ENCODE measurements around the gene COPS6.

The COPS6 gene

GRCh38 chr7:100107125-100107737 lies 18.5 kb downstream of the COPS6 start:
- Histone ChIP-seq H3K56ac (ENCODE audit: low read length) (no peak overlapping the region), H3K36me3 (ENCODE audit: control insufficient read depth, insufficient read depth, low read length) (peaks cover 3% of the 10 kb centered on the region), H4K8ac (ENCODE audit: low read depth, low read length) (no peak overlapping the region), H2BK5ac (ENCODE audit: low read length) (no peak overlapping the region), H2AK5ac (ENCODE audit: low read length) (no peak overlapping the region), H3K27ac (ENCODE audit: low read depth, low read length) (no peak overlapping the region), H3K27me3 (ENCODE audit: insufficient read depth, low read length, poor library complexity) (no peaks in the 10 kb centered on the region), H3K4me3 (ENCODE audit: low read length) (no peak overlapping the region), H2BK120ac (ENCODE audit: low read depth, low read length) (no peak overlapping the region), H2BK15ac (replicated peaks; ENCODE audit: low read depth) (no peak overlapping the region), H3K4ac (ENCODE audit: low read depth, low read length) (no peak overlapping the region), H3K79me1 (ENCODE audit: low read length) (peaks cover 4% of the 10 kb centered on the region), H3K79me2 (ENCODE audit: control insufficient read depth, insufficient read depth, low read length) (peaks cover 2% of the 10 kb centered on the region), H3K9ac (ENCODE audit: low read length) (no peak overlapping the region), H3K4me1 (ENCODE audit: control insufficient read depth, low read depth, low read length) (no peaks in the 10 kb centered on the region), H3K4me2 (ENCODE audit: low read length) (no peak overlapping the region), H3K23ac (ENCODE audit: low read length) (no peak overlapping the region), H4K5ac (ENCODE audit: low read length) (no peak overlapping the region), H3K18ac (ENCODE audit: low read length) (no peak overlapping the region)
- DNase-seq: no peak
- no CpG with 5 or more reads among the region's 25 CpGs for WGBS (ENCODE audit: extremely low coverage, insufficient coverage, low lambda C conversion rate)

DNA sequence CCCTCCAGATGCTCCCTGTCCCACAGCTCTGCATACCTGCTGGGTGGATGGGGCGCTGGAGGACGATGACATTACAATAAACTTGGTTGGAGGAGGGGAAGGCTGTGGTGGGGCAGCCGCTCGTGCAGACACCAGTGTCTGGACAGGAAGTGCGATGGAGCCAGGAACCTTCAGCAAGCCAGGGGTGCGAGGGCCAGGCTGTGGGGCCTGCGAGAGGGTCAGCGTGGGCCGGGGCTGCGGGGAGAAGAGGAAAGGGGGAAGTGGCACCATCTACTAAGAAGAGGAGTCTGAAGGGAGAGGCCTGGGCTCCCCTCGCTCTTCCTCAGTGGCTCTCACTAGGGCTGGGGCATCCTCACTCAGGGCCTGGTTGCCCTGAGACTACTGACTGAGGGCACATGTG lies 19.1 kb downstream of the COPS6 start:
- no peak overlapping the region for H3K4me2 ChIP-seq (ENCODE audit: low read length)
- H2BK120ac ChIP-seq (ENCODE audit: low read depth, low read length): no peak overlapping the region
- no peaks in the 10 kb centered on the region for H3K4me1 ChIP-seq (ENCODE audit: control insufficient read depth, low read depth, low read length)
- no peak overlapping the region for H3K56ac ChIP-seq (ENCODE audit: low read length)
- H3K23ac ChIP-seq (ENCODE audit: low read length): no peak overlapping the region
- peaks cover 2% of the 10 kb centered on the region for H3K79me1 ChIP-seq (ENCODE audit: low read length)
- H2BK5ac ChIP-seq (ENCODE audit: low read length): no peak overlapping the region
- H3K27me3 ChIP-seq (ENCODE audit: insufficient read depth, low read length, poor library complexity): no peaks in the 10 kb centered on the region
- no peak overlapping the region for H3K27ac ChIP-seq (ENCODE audit: low read depth, low read length)
- H3K79me2 ChIP-seq (ENCODE audit: control insufficient read depth, insufficient read depth, low read length): no peaks in the 10 kb centered on the region
- no peak overlapping the region for H2AK5ac ChIP-seq (ENCODE audit: low read length)
- H4K8ac ChIP-seq (ENCODE audit: low read depth, low read length): no peak overlapping the region
- no peak overlapping the region for H3K18ac ChIP-seq (ENCODE audit: low read length)
- DNase-seq: no peak
- no peak overlapping the region for H3K9ac ChIP-seq (ENCODE audit: low read length)
- no peak overlapping the region for H4K5ac ChIP-seq (ENCODE audit: low read length)
- H3K36me3 ChIP-seq (ENCODE audit: control insufficient read depth, insufficient read depth, low read length): peaks cover 3% of the 10 kb centered on the region
- H3K4me3 ChIP-seq (ENCODE audit: low read length): no peak overlapping the region
- WGBS (ENCODE audit: extremely low coverage, insufficient coverage, low lambda C conversion rate): no CpG with 5 or more reads among the region's 11 CpGs
- no peak overlapping the region for H2BK15ac ChIP-seq (replicated peaks; ENCODE audit: low read depth)
- no peak overlapping the region for H3K4ac ChIP-seq (ENCODE audit: low read depth, low read length)

GRCh38 chr7:100109521-100110163 lies 20.9 kb downstream of the COPS6 start:
- no CpG with 5 or more reads among the region's 12 CpGs for WGBS (ENCODE audit: extremely low coverage, insufficient coverage, low lambda C conversion rate)
- Histone ChIP-seq H3K9ac (ENCODE audit: low read length) (no peak overlapping the region), H3K79me2 (ENCODE audit: control insufficient read depth, insufficient read depth, low read length) (no peaks in the 10 kb centered on the region)

GRCh38 chr7:100111156-100111555 lies 22.4 kb downstream of the COPS6 start:
- Histone ChIP-seq H2AK5ac (ENCODE audit: low read length) (no peak overlapping the region), H2BK5ac (ENCODE audit: low read length) (no peak overlapping the region), H2BK15ac (replicated peaks; ENCODE audit: low read depth) (no peak overlapping the region), H3K9ac (ENCODE audit: low read length) (no peak overlapping the region), H3K27me3 (ENCODE audit: insufficient read depth, low read length, poor library complexity) (no peaks in the 10 kb centered on the region), H3K79me2 (ENCODE audit: control insufficient read depth, insufficient read depth, low read length) (no peaks in the 10 kb centered on the region), H4K8ac (ENCODE audit: low read depth, low read length) (no peak overlapping the region), H3K18ac (ENCODE audit: low read length) (no peak overlapping the region), H3K4me2 (ENCODE audit: low read length) (no peak overlapping the region), H3K4me3 (ENCODE audit: low read length) (no peak overlapping the region), H4K5ac (ENCODE audit: low read length) (no peak overlapping the region), H3K36me3 (ENCODE audit: control insufficient read depth, insufficient read depth, low read length) (peaks cover 3% of the 10 kb centered on the region), H3K27ac (ENCODE audit: low read depth, low read length) (no peak overlapping the region), H3K23ac (ENCODE audit: low read length) (no peak overlapping the region), H3K4me1 (ENCODE audit: control insufficient read depth, low read depth, low read length) (no peaks in the 10 kb centered on the region), H3K79me1 (ENCODE audit: low read length) (no peaks in the 10 kb centered on the region), H3K56ac (ENCODE audit: low read length) (no peak overlapping the region), H2BK120ac (ENCODE audit: low read depth, low read length) (no peak overlapping the region), H3K4ac (ENCODE audit: low read depth, low read length) (no peak overlapping the region)
- WGBS (ENCODE audit: extremely low coverage, insufficient coverage, low lambda C conversion rate): no CpG with 5 or more reads among the region's 7 CpGs
- no peak for DNase-seq

More at GRCh38 chr7:100109521-100110163, 20.9 kb downstream of the COPS6 start:
- no peak overlapping the region for H2BK15ac ChIP-seq (replicated peaks; ENCODE audit: low read depth)
- no peak overlapping the region for H3K56ac ChIP-seq (ENCODE audit: low read length)
- no peak overlapping the region for H3K27ac ChIP-seq (ENCODE audit: low read depth, low read length)
- no peak overlapping the region for H3K18ac ChIP-seq (ENCODE audit: low read length)
- peaks cover 3% of the 10 kb centered on the region for H3K36me3 ChIP-seq (ENCODE audit: control insufficient read depth, insufficient read depth, low read length)
- no peak overlapping the region for H3K23ac ChIP-seq (ENCODE audit: low read length)
- H3K79me1 ChIP-seq (ENCODE audit: low read length): no peaks in the 10 kb centered on the region
- DNase-seq: no peak
- no peak overlapping the region for H3K4ac ChIP-seq (ENCODE audit: low read depth, low read length)
- no peak overlapping the region for H4K5ac ChIP-seq (ENCODE audit: low read length)
- H2BK5ac ChIP-seq (ENCODE audit: low read length): no peak overlapping the region
- no peak overlapping the region for H4K8ac ChIP-seq (ENCODE audit: low read depth, low read length)
- no peaks in the 10 kb centered on the region for H3K4me1 ChIP-seq (ENCODE audit: control insufficient read depth, low read depth, low read length)
- no peak overlapping the region for H2AK5ac ChIP-seq (ENCODE audit: low read length)
- H3K4me3 ChIP-seq (ENCODE audit: low read length): no peak overlapping the region
- no peak overlapping the region for H2BK120ac ChIP-seq (ENCODE audit: low read depth, low read length)
- no peak overlapping the region for H3K4me2 ChIP-seq (ENCODE audit: low read length)
- no peaks in the 10 kb centered on the region for H3K27me3 ChIP-seq (ENCODE audit: insufficient read depth, low read length, poor library complexity)

DNA sequence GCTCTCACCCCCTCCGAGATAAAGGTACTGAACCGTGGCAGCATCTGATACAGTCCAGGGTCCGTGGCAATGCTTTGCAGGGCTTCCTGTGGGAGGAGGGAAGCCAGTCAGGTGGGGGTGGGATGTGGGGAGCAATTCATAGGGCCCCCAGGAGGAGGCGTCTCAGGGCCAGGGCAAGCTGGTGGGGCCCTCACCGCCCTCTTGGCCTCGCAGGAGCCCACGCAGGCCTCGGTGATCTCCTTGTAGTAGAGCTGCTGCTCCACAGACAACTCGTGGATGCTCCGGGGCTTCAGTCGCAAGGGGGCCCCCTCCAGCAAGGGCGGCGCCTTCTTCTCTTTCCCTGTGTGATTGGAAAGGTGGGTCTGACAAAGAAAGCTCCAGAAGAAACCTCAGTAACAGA lies 23.1 kb downstream of the COPS6 start:
- Histone ChIP-seq H3K79me1 (ENCODE audit: low read length) (no peaks in the 10 kb centered on the region), H3K36me3 (ENCODE audit: control insufficient read depth, insufficient read depth, low read length) (peaks cover 1% of the 10 kb centered on the region), H3K4ac (ENCODE audit: low read depth, low read length) (no peak overlapping the region), H3K4me2 (ENCODE audit: low read length) (no peak overlapping the region), H3K9ac (ENCODE audit: low read length) (no peak overlapping the region), H2BK120ac (ENCODE audit: low read depth, low read length) (no peak overlapping the region), H3K4me3 (ENCODE audit: low read length) (no peak overlapping the region), H3K4me1 (ENCODE audit: control insufficient read depth, low read depth, low read length) (no peaks in the 10 kb centered on the region), H2AK5ac (ENCODE audit: low read length) (no peak overlapping the region), H3K23ac (ENCODE audit: low read length) (no peak overlapping the region), H4K5ac (ENCODE audit: low read length) (no peak overlapping the region), H4K8ac (ENCODE audit: low read depth, low read length) (no peak overlapping the region), H3K56ac (ENCODE audit: low read length) (no peak overlapping the region), H3K79me2 (ENCODE audit: control insufficient read depth, insufficient read depth, low read length) (no peaks in the 10 kb centered on the region), H2BK5ac (ENCODE audit: low read length) (no peak overlapping the region), H2BK15ac (replicated peaks; ENCODE audit: low read depth) (no peak overlapping the region), H3K27ac (ENCODE audit: low read depth, low read length) (no peak overlapping the region), H3K27me3 (ENCODE audit: insufficient read depth, low read length, poor library complexity) (no peaks in the 10 kb centered on the region), H3K18ac (ENCODE audit: low read length) (no peak overlapping the region)
- DNase-seq: no peak
- WGBS (ENCODE audit: extremely low coverage, insufficient coverage, low lambda C conversion rate): no CpG with 5 or more reads among the region's 13 CpGs

DNA sequence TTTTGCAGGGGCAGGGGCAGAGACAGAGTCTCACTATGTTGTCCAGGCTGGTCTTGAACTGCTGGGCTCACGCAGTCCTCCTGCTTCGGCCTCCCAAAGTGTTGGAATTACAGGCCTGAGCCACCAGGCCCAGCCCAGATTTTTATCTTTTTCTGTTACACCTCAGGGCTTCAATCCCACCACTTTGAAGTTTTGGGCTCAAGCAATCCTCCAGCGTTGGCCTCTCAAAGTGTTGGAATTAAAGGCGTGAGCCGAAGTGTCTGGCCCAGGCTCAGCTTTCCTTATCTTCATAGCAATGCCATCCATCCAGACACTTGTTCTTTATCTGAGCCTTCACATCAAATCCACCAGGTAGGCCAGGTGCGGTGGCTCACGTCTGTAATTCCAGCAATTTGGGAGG lies 26.3 kb downstream of the COPS6 start:
- H3K23ac ChIP-seq (ENCODE audit: low read length): no peak overlapping the region
- no peaks in the 10 kb centered on the region for H3K27me3 ChIP-seq (ENCODE audit: insufficient read depth, low read length, poor library complexity)
- no peak overlapping the region for H4K8ac ChIP-seq (ENCODE audit: low read depth, low read length)
- H3K18ac ChIP-seq (ENCODE audit: low read length): no peak overlapping the region
- H3K27ac ChIP-seq (ENCODE audit: low read depth, low read length): no peak overlapping the region
- DNase-seq: no peak
- H3K79me1 ChIP-seq (ENCODE audit: low read length): peaks cover 3% of the 10 kb centered on the region
- no peaks in the 10 kb centered on the region for H3K36me3 ChIP-seq (ENCODE audit: control insufficient read depth, insufficient read depth, low read length)
- no peak overlapping the region for H3K4me2 ChIP-seq (ENCODE audit: low read length)
- H3K79me2 ChIP-seq (ENCODE audit: control insufficient read depth, insufficient read depth, low read length): peaks cover 3% of the 10 kb centered on the region
- no peak overlapping the region for H2BK15ac ChIP-seq (replicated peaks; ENCODE audit: low read depth)
- no peak overlapping the region for H3K9ac ChIP-seq (ENCODE audit: low read length)
- no peak overlapping the region for H3K56ac ChIP-seq (ENCODE audit: low read length)
- no peak overlapping the region for H3K4ac ChIP-seq (ENCODE audit: low read depth, low read length)
- H3K4me1 ChIP-seq (ENCODE audit: control insufficient read depth, low read depth, low read length): no peaks in the 10 kb centered on the region
- WGBS (ENCODE audit: extremely low coverage, insufficient coverage, low lambda C conversion rate): no CpG with 5 or more reads among the region's 7 CpGs
- H2BK120ac ChIP-seq (ENCODE audit: low read depth, low read length): no peak overlapping the region
- no peak overlapping the region for H2AK5ac ChIP-seq (ENCODE audit: low read length)
- no peak overlapping the region for H4K5ac ChIP-seq (ENCODE audit: low read length)
- no peak overlapping the region for H2BK5ac ChIP-seq (ENCODE audit: low read length)
- H3K4me3 ChIP-seq (ENCODE audit: low read length): no peak overlapping the region
